HepG2 (cell line): ENCODE measurements around the gene AUP1. TPM values are rescaled to one million over a fixed set of nuclear protein-coding genes. Genes with fewer than 3 reads are reported as not detected.
A peak's percentile ranks its signal among the peaks of the same experiment; 100 is the strongest.

Experiments used
- ATF1 ChIP-seq: IDR thresholded peaks from 2 replicates; pipeline ENCODE4 v1.6.1; 2016; ENCODE audit warnings: mild to moderate bottlenecking, control low read depth
- DBP ChIP-seq: sonication (generic); formaldehyde crosslinking; IDR thresholded peaks from 2 replicates; pipeline ENCODE4 v1.4.0; 2020; ENCODE audit warnings: missing genetic modification reagents; ENCODE audit errors: not compliant biosample characterization
- E2F1 ChIP-seq: sonication (generic); formaldehyde crosslinking; IDR thresholded peaks from 2 replicates; pipeline ENCODE4 v1.5.0; 2020; ENCODE audit warnings: missing genetic modification reagents
- HNF4A ChIP-seq: sonication (generic); formaldehyde crosslinking; IDR thresholded peaks from 2 replicates; pipeline ENCODE4 v1.4.0; 2020; ENCODE audit warnings: missing genetic modification reagents
- MXD4 ChIP-seq: IDR thresholded peaks from 2 replicates; pipeline ENCODE4 v1.6.1; 2016; ENCODE audit warnings: mild to moderate bottlenecking, missing biosample characterization, missing genetic modification reagents
- PAXIP1 ChIP-seq: sonication (generic); formaldehyde crosslinking; conservative IDR thresholded peaks from 2 replicates; pipeline ENCODE4 v1.4.0; 2020; ENCODE audit warnings: mild to moderate bottlenecking, missing genetic modification reagents, moderate library complexity
- PITX1 ChIP-seq: sonication (generic); formaldehyde crosslinking; IDR thresholded peaks from 2 replicates; pipeline ENCODE4 v1.5.1; 2020; ENCODE audit warnings: mild to moderate bottlenecking, missing genetic modification reagents
- SAFB2 ChIP-seq: sonication (generic); formaldehyde crosslinking; IDR thresholded peaks from 2 replicates; pipeline ENCODE4 v1.5.1; 2020; ENCODE audit warnings: missing genetic modification reagents, low read depth, mild to moderate bottlenecking, borderline replicate concordance
- TGIF2 ChIP-seq: IDR thresholded peaks from 2 replicates; pipeline ENCODE4 v1.6.1; 2016; ENCODE audit warnings: control low read depth, missing compliant biosample characterization
- ZNF10 ChIP-seq: sonication (generic); formaldehyde crosslinking; IDR thresholded peaks from 2 replicates; pipeline ENCODE4 v1.4.0; 2020; ENCODE audit warnings: mild to moderate bottlenecking, low read depth, missing genetic modification reagents, borderline replicate concordance
- ZNF572 ChIP-seq: sonication (generic); formaldehyde crosslinking; IDR thresholded peaks from 2 replicates; pipeline ENCODE4 v1.5.1; 2020; ENCODE audit warnings: mild to moderate bottlenecking, missing genetic modification reagents
- ZNF589 ChIP-seq: sonication (generic); formaldehyde crosslinking; conservative IDR thresholded peaks from 2 replicates; pipeline ENCODE4 v1.8.0; 2022; ENCODE audit warnings: mild to moderate bottlenecking, moderate library complexity, missing genetic modification reagents
- polyA plus RNA-seq, 8 experiments: library from polyadenylated mRNA; depleted of rRNA in 3 of 8; stranded (reverse) in 7 of 8; unstranded in 1 of 8; fragments of >200 nt; fragmentation: Illumina TruSeq in 4 of 8; extraction: Trizol in 4 of 8; gene quantifications; 2 replicates each; pipeline versions ENCODE4 v1.2.1 to v1.2.3, GENCODE V29; 2011 to 2016; ENCODE audit warnings: low read depth in 4 of 8, missing spikeins in 1 of 8, mixed read lengths in 1 of 8; ENCODE audit not compliant: insufficient read depth in 1 of 8
- total RNA-seq, 5 experiments: library from RNA; depleted of rRNA; stranded (reverse); fragments of >200 nt; fragmentation: Illumina TruSeq; extraction: Trizol; gene quantifications; 2 replicates each; pipeline ENCODE4 v1.2.3, GENCODE V29; 2016; ENCODE audit warnings: low read depth in 1 of 5
- TF ChIP-seq, protein P1 (sequence below): sonication (generic); formaldehyde crosslinking; IDR thresholded peaks from 2 replicates; pipeline ENCODE4 v1.5.1; 2020; ENCODE audit warnings: mild to moderate bottlenecking, moderate library complexity, missing genetic modification reagents
- TF ChIP-seq, protein P2 (sequence below): sonication (generic); formaldehyde crosslinking; IDR thresholded peaks from 2 replicates; pipeline ENCODE4; 2020; ENCODE audit warnings: missing genetic modification reagents, mild to moderate bottlenecking, borderline replicate concordance

The AUP1 gene
- total and polyA plus RNA-seq, 2 of the 13 experiments (the other 11 are each of a cell fraction or from before 2014, with no cell fraction given): 174 to 267 TPM

- TF ChIP-seq SAFB2 (peak; percentile 46; the same call in 1 of the 2 replicates), ZNF589 (peak; percentile 21; the same call in 1 of the 2 replicates), ZNF10 (no peak), MXD4 (CRISPR knock-in tag) (no peak), TGIF2 (CRISPR knock-in tag) (0 out of 2 replicates have a peak, but pooled peaks have one; percentile 19), ATF1 (CRISPR knock-in tag) (no peak), HNF4A (peak; percentile 66), ZNF572 (0 out of 2 replicates have a peak, but pooled peaks have one; percentile 76), DBP (CRISPR knock-in tag) (peak; percentile 74), PITX1 (CRISPR knock-in tag) (no peak; the same call in none of the 2 replicates), E2F1 (peak; percentile 79), PAXIP1 (peak; percentile 13)
- TF ChIP-seq, protein P1, sequence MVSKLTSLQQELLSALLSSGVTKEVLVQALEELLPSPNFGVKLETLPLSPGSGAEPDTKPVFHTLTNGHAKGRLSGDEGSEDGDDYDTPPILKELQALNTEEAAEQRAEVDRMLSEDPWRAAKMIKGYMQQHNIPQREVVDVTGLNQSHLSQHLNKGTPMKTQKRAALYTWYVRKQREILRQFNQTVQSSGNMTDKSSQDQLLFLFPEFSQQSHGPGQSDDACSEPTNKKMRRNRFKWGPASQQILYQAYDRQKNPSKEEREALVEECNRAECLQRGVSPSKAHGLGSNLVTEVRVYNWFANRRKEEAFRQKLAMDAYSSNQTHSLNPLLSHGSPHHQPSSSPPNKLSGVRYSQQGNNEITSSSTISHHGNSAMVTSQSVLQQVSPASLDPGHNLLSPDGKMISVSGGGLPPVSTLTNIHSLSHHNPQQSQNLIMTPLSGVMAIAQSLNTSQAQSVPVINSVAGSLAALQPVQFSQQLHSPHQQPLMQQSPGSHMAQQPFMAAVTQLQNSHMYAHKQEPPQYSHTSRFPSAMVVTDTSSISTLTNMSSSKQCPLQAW (CRISPR knock-in tag): peak; percentile 68; the same call in 1 of the 2 replicates
- TF ChIP-seq, protein P2, sequence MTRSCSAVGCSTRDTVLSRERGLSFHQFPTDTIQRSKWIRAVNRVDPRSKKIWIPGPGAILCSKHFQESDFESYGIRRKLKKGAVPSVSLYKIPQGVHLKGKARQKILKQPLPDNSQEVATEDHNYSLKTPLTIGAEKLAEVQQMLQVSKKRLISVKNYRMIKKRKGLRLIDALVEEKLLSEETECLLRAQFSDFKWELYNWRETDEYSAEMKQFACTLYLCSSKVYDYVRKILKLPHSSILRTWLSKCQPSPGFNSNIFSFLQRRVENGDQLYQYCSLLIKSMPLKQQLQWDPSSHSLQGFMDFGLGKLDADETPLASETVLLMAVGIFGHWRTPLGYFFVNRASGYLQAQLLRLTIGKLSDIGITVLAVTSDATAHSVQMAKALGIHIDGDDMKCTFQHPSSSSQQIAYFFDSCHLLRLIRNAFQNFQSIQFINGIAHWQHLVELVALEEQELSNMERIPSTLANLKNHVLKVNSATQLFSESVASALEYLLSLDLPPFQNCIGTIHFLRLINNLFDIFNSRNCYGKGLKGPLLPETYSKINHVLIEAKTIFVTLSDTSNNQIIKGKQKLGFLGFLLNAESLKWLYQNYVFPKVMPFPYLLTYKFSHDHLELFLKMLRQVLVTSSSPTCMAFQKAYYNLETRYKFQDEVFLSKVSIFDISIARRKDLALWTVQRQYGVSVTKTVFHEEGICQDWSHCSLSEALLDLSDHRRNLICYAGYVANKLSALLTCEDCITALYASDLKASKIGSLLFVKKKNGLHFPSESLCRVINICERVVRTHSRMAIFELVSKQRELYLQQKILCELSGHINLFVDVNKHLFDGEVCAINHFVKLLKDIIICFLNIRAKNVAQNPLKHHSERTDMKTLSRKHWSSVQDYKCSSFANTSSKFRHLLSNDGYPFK: no peak; the same call in 1 of the 2 replicates
Observed at GRCh38 chr2:74481961-74482800, 47.3 kb downstream of the AUP1 start (continued).
